H1 (cell line): ENCODE measurements around the gene USP13. TPM values are rescaled to one million over a fixed set of nuclear protein-coding genes. Genes with fewer than 3 reads are reported as not detected.
"Not testable (repeated sequence)": the region's sequence is repeated elsewhere in the genome, so short reads cannot be mapped to it uniquely, and the experiment has no call there.

Experiments
- CTCF ChIA-PET: fragments of 300-600 bp; sonication (Branson Sonifier 250); formaldehyde crosslinking; loops from one replicate; lab custom pipeline; 2021; ENCODE audit not compliant: partially characterized antibody; lab: Charles Lee
- POLR2A ChIA-PET: fragments of 300-600 bp; sonication (Branson Sonifier 250); formaldehyde crosslinking; loops from one replicate; lab custom pipeline; 2021; ENCODE audit warnings: inconsistent platforms; ENCODE audit not compliant: partially characterized antibody; lab: Charles Lee
- DNase-seq, 2 experiments: peaks; one replicate each; pipeline versions ENCODE4 v3.0.0 to v3.0.0-alpha.2; 2010 to 2022; ENCODE audit warnings: low spot score in 2 of 2, low read depth in 1 of 2, mixed read lengths in 1 of 2
- FAIRE-seq: peaks from 2 replicates; lab custom pipeline; 2011; peaks lifted over from hg19 to GRCh38; lab: Jason Lieb, UNC
- H2AFZ ChIP-seq: 2 replicates; pipeline ENCODE4 v1.8.1; 2012; ENCODE audit warnings: low read length, inconsistent platforms
- H2AK5ac ChIP-seq: 2 replicates; pipeline ENCODE4 v1.6.1; 2013; ENCODE audit warnings: low read depth, low read length
- H2BK120ac ChIP-seq: replicated peaks from 2 replicates; pipeline ENCODE3; 2013; ENCODE audit warnings: low read depth, low read length, inconsistent platforms
- H2BK12ac ChIP-seq: 2 replicates; pipeline ENCODE4 v1.6.1; 2013; ENCODE audit warnings: low read depth, low read length
- H2BK15ac ChIP-seq: 2 replicates; pipeline ENCODE4 v1.6.1; 2013; ENCODE audit warnings: low read length
- H2BK20ac ChIP-seq: 2 replicates; pipeline ENCODE4 v1.6.1; 2013; ENCODE audit warnings: low read length
- H2BK5ac ChIP-seq: 2 replicates; pipeline ENCODE4 v1.6.1; 2013; ENCODE audit warnings: low read depth, low read length
- H3K14ac ChIP-seq: 2 replicates; pipeline ENCODE4 v1.6.1; 2013; ENCODE audit warnings: inconsistent platforms; ENCODE audit not compliant: insufficient read length
- H3K18ac ChIP-seq: 2 replicates; pipeline ENCODE4 v1.6.1; 2013; ENCODE audit warnings: low read length; ENCODE audit errors: extremely low read depth
- H3K23ac ChIP-seq: 2 replicates; pipeline ENCODE4 v1.6.1; 2013; ENCODE audit warnings: inconsistent platforms; ENCODE audit not compliant: insufficient read length
- H3K23me2 ChIP-seq: 2 replicates; pipeline ENCODE4 v1.6.1; 2013; ENCODE audit warnings: low read depth, low read length
- H3K27ac ChIP-seq: 2 replicates; pipeline ENCODE4 v1.6.1; 2011; ENCODE audit warnings: low read depth, low read length, inconsistent platforms
- H3K27me3 ChIP-seq, 4 experiments: replicated peaks in 1 of 4; 1 replicate in 1 of 4; 2 replicates in 3 of 4; pipeline versions ENCODE4 v1.6.1 to v1.8.1; 2011 to 2013; ENCODE audit warnings: low read length in 3 of 4, mild to moderate bottlenecking in 3 of 4, inconsistent platforms in 2 of 4, mixed read lengths in 2 of 4, moderate library complexity in 1 of 4; ENCODE audit not compliant: control insufficient read depth in 3 of 4, insufficient read depth in 3 of 4; ENCODE audit errors: extremely low read depth in 1 of 4
- H3K36me3 ChIP-seq, 4 experiments: 2 replicates each; pipeline versions ENCODE4 v1.6.1 to v1.8.1; 2011 to 2013; ENCODE audit warnings: mild to moderate bottlenecking in 4 of 4, low read length in 3 of 4, moderate library complexity in 2 of 4, control low read depth in 1 of 4, inconsistent platforms in 1 of 4; ENCODE audit not compliant: insufficient read depth in 4 of 4, control insufficient read depth in 2 of 4
- H3K4ac ChIP-seq: replicated peaks from 2 replicates; pipeline ENCODE3; 2013; ENCODE audit warnings: low read length, low read depth, mixed read lengths, inconsistent platforms; ENCODE audit not compliant: insufficient read length
- H3K4me1 ChIP-seq, 4 experiments: replicated peaks in 1 of 4; 1 replicate in 1 of 4; 2 replicates in 3 of 4; pipeline versions ENCODE4 v1.6.1 to v1.8.1; 2011 to 2013; ENCODE audit warnings: low read length in 3 of 4, inconsistent platforms in 2 of 4, mixed read lengths in 1 of 4; ENCODE audit not compliant: insufficient read depth in 4 of 4, control insufficient read depth in 3 of 4
- H3K4me2 ChIP-seq, 2 experiments: 2 replicates each; pipeline versions ENCODE4 v1.6.1 to v1.8.1; 2011 to 2013; ENCODE audit warnings: low read depth in 2 of 2, low read length in 2 of 2, control low read depth in 1 of 2, inconsistent platforms in 1 of 2, mild to moderate bottlenecking in 1 of 2; ENCODE audit not compliant: insufficient read depth in 1 of 2
- H3K4me3 ChIP-seq, 4 experiments: fragments of 200-600, 300-600 bp in 1 of 4; sonication (generic), shearing (Covaris generic), sonication (Bioruptor Twin) in 1 of 4; 2 replicates each; pipeline versions ENCODE4 v1.5.1 to v1.8.1; 2011 to 2016; ENCODE audit warnings: low read length in 4 of 4, low read depth in 3 of 4, control low read depth in 2 of 4, inconsistent platforms in 2 of 4, mild to moderate bottlenecking in 2 of 4, mixed read lengths in 1 of 4, moderate library complexity in 1 of 4; ENCODE audit not compliant: insufficient read depth in 2 of 4; ENCODE audit errors: extremely low read depth in 1 of 4
- H3K56ac ChIP-seq: replicated peaks from 2 replicates; pipeline ENCODE3; 2013; ENCODE audit warnings: low read depth, mild to moderate bottlenecking, mixed read lengths, low read length, inconsistent platforms; ENCODE audit not compliant: insufficient read length
- H3K79me1 ChIP-seq: 2 replicates; pipeline ENCODE4 v1.6.1; 2013; ENCODE audit warnings: low read depth, low read length, control low read depth
- H3K79me2 ChIP-seq, 2 experiments: 2 replicates each; pipeline versions ENCODE4 v1.6.1 to v1.8.1; 2012 to 2013; ENCODE audit warnings: low read length in 2 of 2, mild to moderate bottlenecking in 2 of 2, inconsistent platforms in 1 of 2; ENCODE audit not compliant: insufficient read depth in 2 of 2, control insufficient read depth in 1 of 2
- H3K9ac ChIP-seq, 4 experiments: replicated peaks in 1 of 4; 1 replicate in 1 of 4; 2 replicates in 3 of 4; pipeline versions ENCODE4 v1.6.1 to v1.8.1; 2011 to 2013; ENCODE audit warnings: low read depth in 3 of 4, low read length in 3 of 4, control low read depth in 2 of 4, mild to moderate bottlenecking in 2 of 4, moderate library complexity in 2 of 4, inconsistent platforms in 1 of 4; ENCODE audit errors: extremely low read depth in 1 of 4
- H3K9me3 ChIP-seq, 2 experiments: 2 replicates each; pipeline versions ENCODE4 v1.6.1 to v1.8.1; 2012 to 2013; ENCODE audit warnings: mild to moderate bottlenecking in 2 of 2, moderate library complexity in 2 of 2, control low read depth in 1 of 2, inconsistent platforms in 1 of 2, low read depth in 1 of 2, low read length in 1 of 2, mixed read lengths in 1 of 2; ENCODE audit not compliant: insufficient read depth in 2 of 2
- H4K20me1 ChIP-seq, 2 experiments: replicated peaks in 1 of 2; 2 replicates each; pipeline versions ENCODE3 to v1.8.1; 2011 to 2013; ENCODE audit warnings: inconsistent platforms in 2 of 2, low read length in 2 of 2, mild to moderate bottlenecking in 1 of 2; ENCODE audit not compliant: insufficient read depth in 2 of 2, control insufficient read depth in 1 of 2
- H4K5ac ChIP-seq: 2 replicates; pipeline ENCODE4 v1.6.1; 2013; ENCODE audit warnings: low read length, low read depth, mixed read lengths, inconsistent platforms; ENCODE audit not compliant: insufficient read length
- H4K8ac ChIP-seq: 2 replicates; pipeline ENCODE4 v1.8.0; 2013; ENCODE audit warnings: mild to moderate bottlenecking, moderate library complexity, low read length, inconsistent platforms; ENCODE audit not compliant: insufficient read depth; ENCODE audit errors: extremely low read depth
- H4K91ac ChIP-seq: replicated peaks from 2 replicates; pipeline ENCODE3; 2013; ENCODE audit warnings: low read length, mixed read lengths, inconsistent platforms; ENCODE audit not compliant: insufficient read length
- WGBS, 2 experiments: shearing (Covaris generic) in 1 of 2; methylation state at CpG; one replicate each; pipeline versions ENCODE4 v1.1.6 to v1.1.7; 2013 to 2015; ENCODE audit warnings: low lambda C conversion rate in 2 of 2, mixed read lengths in 2 of 2, inconsistent platforms in 1 of 2, low coverage in 1 of 2, missing lambda C conversion rate in 1 of 2; ENCODE audit not compliant: insufficient replicate concordance in 2 of 2, insufficient coverage in 1 of 2, insufficient read length in 1 of 2; ENCODE audit errors: extremely low coverage in 1 of 2, missing lambda C conversion rate in 1 of 2; 5-methylcytosine and 5-hydroxymethylcytosine counted together
- polyA plus RNA-seq, 7 experiments: library from polyadenylated mRNA; depleted of rRNA in 3 of 7; stranded (reverse) in 5 of 7; unstranded in 2 of 7; fragments of >200 nt in 5 of 7; fragments of 200-250 nt in 2 of 7; gene quantifications; 1 replicate in 5 of 7; 2 replicates in 1 of 7; 4 replicates in 1 of 7; pipeline versions ENCODE4 v1.2.1 to v1.2.3, GENCODE V29; 2011 to 2013; ENCODE audit warnings: missing spikeins in 2 of 7, mixed read lengths in 2 of 7
- total RNA-seq: library from RNA; stranded (reverse); fragmentation: NEBNext Ultra II Directional; extraction: Animal tissue kit (Norgen Biotek cat#: 25700); gene quantifications from 2 replicates; pipeline ENCODE4 v1.2.1, GENCODE V29; 2021

USP13 gene
- total and polyA plus RNA-seq, 2 of the 8 experiments (the other 6 are each of a cell fraction or from before 2014, with no cell fraction given), result 7.9 to 25.9 TPM

DNA sequence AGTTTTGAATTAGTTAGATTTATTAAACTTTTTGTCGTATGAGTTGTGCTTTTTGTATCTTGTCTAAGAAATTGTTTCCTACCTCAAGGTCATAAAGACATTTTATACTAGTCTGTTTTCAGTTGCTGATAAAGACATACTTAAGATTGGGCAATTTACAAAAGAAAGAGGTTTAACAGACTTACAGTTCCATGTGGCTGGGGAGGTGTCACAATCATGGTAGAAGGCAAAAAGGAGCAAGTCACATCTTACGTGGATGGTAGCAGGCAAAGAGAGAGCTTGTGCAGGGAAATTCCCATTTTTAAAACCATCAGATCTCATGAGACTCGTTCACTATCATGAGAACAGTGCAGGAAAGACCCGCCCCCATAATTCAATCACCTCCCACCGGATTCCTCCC lies 30.4 kb downstream of the USP13 start:
- 85 to 100% methylated on average over 1 to 5 of the region's 5 CpGs for WGBS, 2 experiments
- H2BK15ac ChIP-seq, POLR2A ChIA-PET, H2BK120ac ChIP-seq, H3K27me3 ChIP-seq, H3K79me1 ChIP-seq, H3K18ac ChIP-seq, H2BK5ac ChIP-seq, H2BK20ac ChIP-seq, H2AK5ac ChIP-seq, H2BK12ac ChIP-seq, H2AFZ ChIP-seq, H3K36me3 ChIP-seq, H3K4me2 ChIP-seq, H3K23ac ChIP-seq, H3K9me3 ChIP-seq, FAIRE-seq, H4K8ac ChIP-seq, H3K4me1 ChIP-seq, H3K14ac ChIP-seq, H3K27ac ChIP-seq, CTCF ChIA-PET, H4K91ac ChIP-seq, H3K9ac ChIP-seq, DNase-seq, H3K56ac ChIP-seq, H3K4me3 ChIP-seq, H4K5ac ChIP-seq, H3K4ac ChIP-seq, H4K20me1 ChIP-seq, H3K23me2 ChIP-seq: not testable (repeated sequence)
- H3K79me2 ChIP-seq, result peaks cover 0 to 23% of the 10 kb centered on the region in 2 experiments; a peak in 2 of 4 replicates
